Panc1 (cell line): ENCODE measurements around the gene MTFR2.

Experiments
- POLR2AphosphoS5 ChIP-seq: IDR thresholded peaks from 2 replicates; pipeline ENCODE4 v1.6.1; 2012; ENCODE audit warnings: mild to moderate bottlenecking, low read depth, low read length, moderate library complexity
- SIN3A ChIP-seq: IDR thresholded peaks from 2 replicates; pipeline ENCODE4 v1.6.1; 2012; ENCODE audit warnings: low read depth, mild to moderate bottlenecking, low read length, moderate library complexity, borderline replicate concordance; ENCODE audit not compliant: insufficient read depth
- TF ChIP-seq, protein P1 (sequence below): fragments of 450-650 bp; IDR thresholded peaks from 2 replicates; pipeline ENCODE4 v1.5.1; 2017; ENCODE audit warnings: mild to moderate bottlenecking
- TF ChIP-seq, protein P2 (sequence below), 2 experiments: IDR thresholded peaks; 2 replicates each; pipeline ENCODE4 v1.6.1; 2011 to 2012; ENCODE audit warnings: low read depth in 2 of 2, control low read depth in 1 of 2, low read length in 1 of 2, mild to moderate bottlenecking in 1 of 2, moderate library complexity in 1 of 2; ENCODE audit not compliant: insufficient read depth in 1 of 2

DNA sequence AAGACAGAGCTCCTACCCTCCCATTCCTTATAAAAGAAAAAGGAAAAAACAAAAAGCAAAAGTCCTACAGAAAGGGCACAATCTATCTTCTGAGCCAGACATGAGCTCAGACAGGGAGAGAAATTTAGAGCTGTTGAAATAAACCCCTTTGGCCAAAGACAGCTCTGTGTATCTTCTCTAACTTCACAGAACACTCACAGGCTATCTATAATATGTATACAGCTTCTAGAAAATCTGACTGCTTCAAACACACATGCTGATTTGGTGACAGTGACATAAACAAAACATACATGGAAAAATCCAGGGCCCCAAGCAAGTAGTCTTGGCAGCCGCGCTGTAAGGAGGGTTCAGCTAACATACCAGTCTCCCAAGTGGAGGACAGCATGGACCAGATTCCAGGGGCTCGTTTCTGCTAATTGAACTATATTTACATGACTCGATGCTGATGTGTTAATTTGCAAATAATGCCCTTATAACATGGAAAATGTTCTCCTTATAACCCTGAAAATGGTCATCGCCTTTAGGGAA, 37.0 kb downstream of the MTFR2 start:
- TF ChIP-seq, protein P1, sequence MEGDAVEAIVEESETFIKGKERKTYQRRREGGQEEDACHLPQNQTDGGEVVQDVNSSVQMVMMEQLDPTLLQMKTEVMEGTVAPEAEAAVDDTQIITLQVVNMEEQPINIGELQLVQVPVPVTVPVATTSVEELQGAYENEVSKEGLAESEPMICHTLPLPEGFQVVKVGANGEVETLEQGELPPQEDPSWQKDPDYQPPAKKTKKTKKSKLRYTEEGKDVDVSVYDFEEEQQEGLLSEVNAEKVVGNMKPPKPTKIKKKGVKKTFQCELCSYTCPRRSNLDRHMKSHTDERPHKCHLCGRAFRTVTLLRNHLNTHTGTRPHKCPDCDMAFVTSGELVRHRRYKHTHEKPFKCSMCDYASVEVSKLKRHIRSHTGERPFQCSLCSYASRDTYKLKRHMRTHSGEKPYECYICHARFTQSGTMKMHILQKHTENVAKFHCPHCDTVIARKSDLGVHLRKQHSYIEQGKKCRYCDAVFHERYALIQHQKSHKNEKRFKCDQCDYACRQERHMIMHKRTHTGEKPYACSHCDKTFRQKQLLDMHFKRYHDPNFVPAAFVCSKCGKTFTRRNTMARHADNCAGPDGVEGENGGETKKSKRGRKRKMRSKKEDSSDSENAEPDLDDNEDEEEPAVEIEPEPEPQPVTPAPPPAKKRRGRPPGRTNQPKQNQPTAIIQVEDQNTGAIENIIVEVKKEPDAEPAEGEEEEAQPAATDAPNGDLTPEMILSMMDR = no peak
- TF ChIP-seq SIN3A = no peak
- TF ChIP-seq, protein P2, sequence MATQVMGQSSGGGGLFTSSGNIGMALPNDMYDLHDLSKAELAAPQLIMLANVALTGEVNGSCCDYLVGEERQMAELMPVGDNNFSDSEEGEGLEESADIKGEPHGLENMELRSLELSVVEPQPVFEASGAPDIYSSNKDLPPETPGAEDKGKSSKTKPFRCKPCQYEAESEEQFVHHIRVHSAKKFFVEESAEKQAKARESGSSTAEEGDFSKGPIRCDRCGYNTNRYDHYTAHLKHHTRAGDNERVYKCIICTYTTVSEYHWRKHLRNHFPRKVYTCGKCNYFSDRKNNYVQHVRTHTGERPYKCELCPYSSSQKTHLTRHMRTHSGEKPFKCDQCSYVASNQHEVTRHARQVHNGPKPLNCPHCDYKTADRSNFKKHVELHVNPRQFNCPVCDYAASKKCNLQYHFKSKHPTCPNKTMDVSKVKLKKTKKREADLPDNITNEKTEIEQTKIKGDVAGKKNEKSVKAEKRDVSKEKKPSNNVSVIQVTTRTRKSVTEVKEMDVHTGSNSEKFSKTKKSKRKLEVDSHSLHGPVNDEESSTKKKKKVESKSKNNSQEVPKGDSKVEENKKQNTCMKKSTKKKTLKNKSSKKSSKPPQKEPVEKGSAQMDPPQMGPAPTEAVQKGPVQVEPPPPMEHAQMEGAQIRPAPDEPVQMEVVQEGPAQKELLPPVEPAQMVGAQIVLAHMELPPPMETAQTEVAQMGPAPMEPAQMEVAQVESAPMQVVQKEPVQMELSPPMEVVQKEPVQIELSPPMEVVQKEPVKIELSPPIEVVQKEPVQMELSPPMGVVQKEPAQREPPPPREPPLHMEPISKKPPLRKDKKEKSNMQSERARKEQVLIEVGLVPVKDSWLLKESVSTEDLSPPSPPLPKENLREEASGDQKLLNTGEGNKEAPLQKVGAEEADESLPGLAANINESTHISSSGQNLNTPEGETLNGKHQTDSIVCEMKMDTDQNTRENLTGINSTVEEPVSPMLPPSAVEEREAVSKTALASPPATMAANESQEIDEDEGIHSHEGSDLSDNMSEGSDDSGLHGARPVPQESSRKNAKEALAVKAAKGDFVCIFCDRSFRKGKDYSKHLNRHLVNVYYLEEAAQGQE (IDR thresholded peaks at IDR 0.05; ENCODE audit: insufficient read depth in 1 of 2, low read depth in 2 of 2, low read length in 1 of 2) = no peak
- TF ChIP-seq POLR2AphosphoS5 = no peak
